ENCODE data around the gene ALK.

ALK gene

GRCh38 chr2:29193681-29194080 is 727.7 kb downstream of the ALK start:
- H4K20me1 ChIP-seq (ENCODE audit: insufficient read depth, low read length), result no peaks in the 10 kb centered on the region
- no peak for TF ChIP-seq CTCF (IDR thresholded peaks at IDR 0.05; ENCODE audit: low read length)
- TF ChIP-seq EZH2 (IDR thresholded peaks at IDR 0.05; ENCODE audit: borderline replicate concordance, low read length), result no peak
- H3K79me2 ChIP-seq (ENCODE audit: insufficient read depth, low read length), result no peaks in the 10 kb centered on the region
- H3K36me3 ChIP-seq (ENCODE audit: insufficient read depth, low read length), result no peaks in the 10 kb centered on the region
- H3K27me3 ChIP-seq (ENCODE audit: insufficient read depth, low read length), result no peaks in the 10 kb centered on the region
- H3F3A ChIP-seq (ENCODE audit: insufficient read depth, low read length), result no peaks in the 10 kb centered on the region
- no peak overlapping the region for H3K27ac ChIP-seq (ENCODE audit: low read depth, low read length, poor library complexity, severe bottlenecking)
- H3K9me2 ChIP-seq (ENCODE audit: low read depth, low read length), result no peaks in the 10 kb centered on the region
- no peaks in the 10 kb centered on the region for H3K4me1 ChIP-seq (ENCODE audit: insufficient read depth, low read length, severe bottlenecking)
- H2AFZ ChIP-seq (ENCODE audit: low read length), result no peak overlapping the region
- H3K4me3 ChIP-seq (ENCODE audit: low read depth, low read length, poor library complexity, severe bottlenecking), result no peak overlapping the region
- H3K4me2 ChIP-seq (ENCODE audit: low read length), result no peak overlapping the region
- H3K9me3 ChIP-seq (ENCODE audit: low read length), result no peaks in the 10 kb centered on the region
- H3K9ac ChIP-seq (ENCODE audit: low read length), result no peak overlapping the region

GRCh38 chr2:29193111-29193510 is 728.3 kb downstream of the ALK start:
- H3K27ac ChIP-seq (ENCODE audit: low read depth, low read length, poor library complexity, severe bottlenecking), result no peak overlapping the region
- TF ChIP-seq CTCF (IDR thresholded peaks at IDR 0.05; ENCODE audit: low read length), result no peak
- TF ChIP-seq EZH2 (IDR thresholded peaks at IDR 0.05; ENCODE audit: borderline replicate concordance, low read length), result no peak

GRCh38 chr2:29192526-29192925 is 728.9 kb downstream of the ALK start:
- Histone ChIP-seq H3K9me3 (ENCODE audit: low read length) (no peaks in the 10 kb centered on the region), H3K4me3 (ENCODE audit: low read depth, low read length, poor library complexity, severe bottlenecking) (no peak overlapping the region), H3K4me2 (ENCODE audit: low read length) (no peak overlapping the region), H3F3A (ENCODE audit: insufficient read depth, low read length) (no peaks in the 10 kb centered on the region), H3K79me2 (ENCODE audit: insufficient read depth, low read length) (no peaks in the 10 kb centered on the region), H3K9ac (ENCODE audit: low read length) (no peak overlapping the region), H3K9me2 (ENCODE audit: low read depth, low read length) (no peaks in the 10 kb centered on the region), H3K4me1 (ENCODE audit: insufficient read depth, low read length, severe bottlenecking) (no peaks in the 10 kb centered on the region), H3K36me3 (ENCODE audit: insufficient read depth, low read length) (no peaks in the 10 kb centered on the region), H2AFZ (ENCODE audit: low read length) (no peak overlapping the region), H4K20me1 (ENCODE audit: insufficient read depth, low read length) (no peaks in the 10 kb centered on the region), H3K27ac (ENCODE audit: low read depth, low read length, poor library complexity, severe bottlenecking) (no peak overlapping the region), H3K27me3 (ENCODE audit: insufficient read depth, low read length) (no peaks in the 10 kb centered on the region)
- no peak for TF ChIP-seq CTCF (IDR thresholded peaks at IDR 0.05; ENCODE audit: low read length)
- TF ChIP-seq EZH2 (IDR thresholded peaks at IDR 0.05; ENCODE audit: borderline replicate concordance, low read length), result no peak

More at GRCh38 chr2:29193111-29193510, 728.3 kb downstream of the ALK start:
- no peak overlapping the region for H3K9ac ChIP-seq (ENCODE audit: low read length)
- H3K79me2 ChIP-seq (ENCODE audit: insufficient read depth, low read length), result no peaks in the 10 kb centered on the region
- H2AFZ ChIP-seq (ENCODE audit: low read length), result no peak overlapping the region
- no peaks in the 10 kb centered on the region for H4K20me1 ChIP-seq (ENCODE audit: insufficient read depth, low read length)
- no peaks in the 10 kb centered on the region for H3K4me1 ChIP-seq (ENCODE audit: insufficient read depth, low read length, severe bottlenecking)
- no peaks in the 10 kb centered on the region for H3K9me2 ChIP-seq (ENCODE audit: low read depth, low read length)
- no peak overlapping the region for H3K4me2 ChIP-seq (ENCODE audit: low read length)
- H3K9me3 ChIP-seq (ENCODE audit: low read length), result no peaks in the 10 kb centered on the region
- no peaks in the 10 kb centered on the region for H3F3A ChIP-seq (ENCODE audit: insufficient read depth, low read length)
- H3K4me3 ChIP-seq (ENCODE audit: low read depth, low read length, poor library complexity, severe bottlenecking), result no peak overlapping the region
- H3K36me3 ChIP-seq (ENCODE audit: insufficient read depth, low read length), result no peaks in the 10 kb centered on the region
- no peaks in the 10 kb centered on the region for H3K27me3 ChIP-seq (ENCODE audit: insufficient read depth, low read length)
